ENCODE data around the gene TBC1D9.

TBC1D9 gene

DNA sequence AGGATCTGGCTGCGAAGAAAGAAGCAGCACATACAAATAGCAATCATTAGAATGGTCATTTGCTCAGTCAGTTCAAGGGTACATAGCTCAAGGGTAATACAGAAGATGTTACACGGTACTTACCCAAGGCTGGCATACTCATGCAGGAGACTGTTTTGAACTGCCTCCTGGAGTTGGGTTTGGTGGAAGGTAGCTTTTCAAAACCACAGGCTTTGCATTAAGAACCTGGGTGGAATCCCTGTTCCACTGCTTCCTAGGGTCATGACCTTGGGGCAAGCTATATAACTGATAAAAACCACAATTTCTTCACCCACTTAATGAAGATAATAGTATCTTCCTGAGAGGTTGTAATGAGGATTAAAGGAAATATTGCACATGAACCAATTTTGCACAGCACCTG is 36.5 kb downstream of the TBC1D9 start:
- DNase-seq = no peak

DNA sequence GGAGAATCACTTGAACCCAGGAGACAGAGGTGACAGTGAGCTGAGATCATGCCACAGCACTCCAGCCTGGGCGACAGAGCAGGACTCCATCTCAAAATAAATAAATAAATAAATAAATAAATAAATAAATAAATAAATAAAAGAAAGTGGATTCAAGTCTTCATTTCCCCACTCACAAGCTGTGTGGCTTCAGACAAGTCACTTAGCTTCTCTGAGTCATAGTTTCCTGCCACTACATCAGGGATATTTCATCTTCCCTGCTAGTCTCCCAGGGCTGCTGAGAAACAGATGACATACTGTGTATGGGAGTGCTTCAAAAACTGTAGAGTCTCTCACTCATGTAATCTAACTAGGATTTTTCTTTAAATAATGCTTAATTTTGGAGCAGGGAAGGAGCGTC is 37.2 kb downstream of the TBC1D9 start:
- peak; percentile 92 for DNase-seq

DNA sequence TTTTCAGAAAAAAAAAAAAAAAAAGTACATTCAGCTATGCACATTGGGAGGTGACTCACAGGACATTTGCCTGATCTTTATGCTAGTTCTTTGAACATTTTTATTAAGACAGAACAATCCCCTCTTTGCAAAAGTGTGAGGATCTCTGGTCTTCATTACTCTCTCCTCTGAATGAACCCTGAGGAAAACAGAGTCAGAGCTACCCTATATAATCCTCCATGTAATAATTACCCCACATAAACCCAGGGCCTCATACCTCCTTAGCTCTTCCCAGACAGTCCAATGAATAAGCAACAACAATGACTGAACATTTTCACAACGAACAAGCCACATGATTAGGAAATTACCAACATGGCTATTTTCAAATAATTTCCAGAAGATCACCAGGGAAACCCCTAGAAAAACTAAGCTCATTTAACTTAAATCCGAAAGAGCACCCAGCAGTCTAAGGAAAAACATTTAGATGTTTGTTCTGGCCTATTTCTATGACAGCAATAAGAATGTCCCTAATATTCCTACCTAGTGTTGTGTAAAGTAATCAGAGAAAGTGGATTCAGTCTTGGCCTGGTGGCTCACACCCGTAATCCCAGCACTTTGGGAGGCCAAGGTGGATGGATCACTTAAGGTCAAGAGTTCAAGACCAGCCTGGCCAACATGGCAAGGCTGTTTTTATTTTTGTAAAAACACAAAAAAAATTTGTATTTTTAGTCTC is 37.8 kb downstream of the TBC1D9 start:
- DNase-seq = peak; percentile 92

DNA sequence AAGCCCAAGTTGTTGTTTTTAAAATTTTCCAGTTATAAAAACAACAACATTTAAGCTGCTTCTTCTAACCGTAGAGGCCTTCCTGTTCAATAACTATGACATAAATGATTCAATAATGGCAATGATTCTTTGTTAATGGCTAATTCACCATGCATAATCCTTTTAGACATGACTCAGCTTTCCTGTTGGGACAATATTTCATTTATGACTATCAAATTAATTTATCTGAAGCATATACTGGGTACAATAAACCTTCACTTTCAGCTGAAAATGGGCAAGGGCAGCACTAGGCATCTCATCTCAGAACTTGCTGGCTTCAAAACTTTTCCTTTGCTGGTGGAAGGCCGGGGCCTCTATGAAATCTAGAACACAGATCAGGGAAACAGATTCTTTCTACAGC is 38.9 kb downstream of the TBC1D9 start:
- no peak for DNase-seq

DNA sequence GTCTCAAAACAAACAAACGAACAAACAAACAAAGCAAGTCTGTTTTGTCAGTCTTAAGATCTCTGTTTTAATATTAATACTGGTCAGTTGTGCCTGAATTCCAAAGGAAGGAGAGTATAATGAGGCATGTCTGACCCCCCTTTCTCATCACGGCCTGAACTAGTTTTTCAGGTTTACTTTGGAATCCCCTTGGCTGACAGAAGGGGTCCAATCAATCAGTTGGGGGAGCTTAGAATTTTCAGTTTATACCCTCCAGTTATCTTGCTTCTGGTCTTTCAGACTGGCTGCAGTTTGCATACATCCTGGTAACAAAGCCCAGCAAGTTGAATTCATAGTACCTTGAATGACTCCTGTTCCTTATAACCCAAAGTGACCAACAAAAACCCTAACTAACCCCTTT is 41.1 kb downstream of the TBC1D9 start:
- no peak for DNase-seq

DNA sequence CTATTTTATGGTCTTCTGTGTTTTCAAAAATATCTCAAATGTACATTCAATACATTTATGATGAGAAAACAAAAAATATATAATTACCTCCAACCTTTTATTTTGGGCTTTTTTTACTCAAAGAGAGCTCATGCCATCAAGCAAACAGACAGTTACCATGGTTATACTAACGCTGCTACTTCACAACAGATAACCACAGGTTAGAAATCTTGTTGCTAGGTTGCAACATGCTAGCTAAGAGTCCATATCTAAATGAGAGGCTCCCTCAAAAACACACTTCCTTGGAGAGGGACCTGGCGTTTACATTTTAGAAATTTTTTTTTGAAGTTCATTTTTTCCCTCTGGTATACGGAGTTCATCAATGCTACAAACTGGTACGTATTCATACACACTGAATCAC is 44.3 kb downstream of the TBC1D9 start:
- no peak for DNase-seq

DNA sequence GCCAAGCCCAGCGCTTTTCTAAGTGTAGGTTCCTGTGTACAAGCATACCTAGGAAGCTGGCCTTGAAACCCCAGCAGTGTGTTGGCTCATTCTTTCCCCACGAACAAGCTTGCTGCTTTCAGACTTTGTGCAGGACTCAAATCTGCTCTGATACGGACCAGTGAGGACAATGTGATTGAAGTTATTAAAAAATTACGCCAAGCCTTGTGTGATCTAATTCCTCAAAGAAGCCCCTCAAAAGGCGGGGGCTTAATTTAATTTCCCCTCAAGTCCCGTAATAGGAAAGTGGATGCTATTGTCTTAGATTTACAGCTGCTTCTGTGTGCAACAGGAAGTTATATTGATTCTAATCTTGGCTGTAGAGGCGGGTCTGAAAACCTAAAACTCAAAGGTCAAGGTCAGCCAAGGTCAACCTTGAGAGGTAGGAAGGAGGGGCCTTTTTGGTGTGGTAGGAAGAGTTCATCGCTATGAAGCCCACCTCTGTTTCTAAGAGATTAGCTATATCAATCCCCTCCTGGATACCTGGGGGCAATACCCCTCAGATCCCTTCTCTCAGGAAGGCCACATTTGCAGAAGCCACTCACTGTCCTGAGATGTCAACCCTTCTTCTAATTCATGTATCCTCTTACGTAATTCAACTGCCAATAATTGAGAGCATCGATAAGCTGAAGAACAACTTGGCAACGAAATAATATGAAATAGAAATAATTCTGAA is 45.1 kb downstream of the TBC1D9 start:
- DNase-seq = no peak

DNA sequence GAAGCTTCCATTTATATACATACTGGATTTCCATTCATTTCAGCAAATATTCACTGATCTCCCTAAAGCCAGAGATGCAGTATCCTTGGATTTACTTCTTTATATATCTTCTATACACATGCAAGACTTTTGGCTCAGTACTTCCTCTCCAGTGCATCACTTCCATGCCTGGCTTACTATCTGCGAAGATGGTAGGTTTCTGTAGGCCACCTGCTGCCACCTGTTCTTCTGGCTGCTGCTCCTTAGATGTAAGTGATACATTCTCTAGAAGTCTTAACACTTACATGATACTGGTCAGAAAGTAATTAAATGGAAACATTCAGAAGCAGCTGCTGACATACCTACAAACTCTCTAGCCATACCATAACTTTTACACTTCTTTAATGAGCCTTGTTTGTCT is 48.9 kb downstream of the TBC1D9 start:
- DNase-seq = no peak

DNA sequence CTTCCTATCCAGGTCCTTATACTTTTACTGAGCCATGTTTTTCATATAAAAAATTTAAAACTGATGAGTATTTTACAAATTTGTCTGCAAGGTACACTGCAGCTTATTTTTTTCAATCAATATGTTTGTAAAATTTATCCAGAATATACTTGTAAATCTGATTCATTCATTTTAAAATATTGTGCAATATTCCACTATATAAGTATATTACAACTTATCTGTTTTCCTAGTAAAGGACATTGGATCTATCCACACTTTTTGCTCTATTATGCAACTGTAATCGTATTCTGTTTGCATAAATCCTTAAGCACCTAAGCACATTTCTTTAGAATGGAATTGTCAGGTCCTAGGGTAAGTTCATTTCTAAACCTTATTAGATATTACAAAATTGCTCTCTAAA is 49.5 kb downstream of the TBC1D9 start:
- DNase-seq = no peak

DNA sequence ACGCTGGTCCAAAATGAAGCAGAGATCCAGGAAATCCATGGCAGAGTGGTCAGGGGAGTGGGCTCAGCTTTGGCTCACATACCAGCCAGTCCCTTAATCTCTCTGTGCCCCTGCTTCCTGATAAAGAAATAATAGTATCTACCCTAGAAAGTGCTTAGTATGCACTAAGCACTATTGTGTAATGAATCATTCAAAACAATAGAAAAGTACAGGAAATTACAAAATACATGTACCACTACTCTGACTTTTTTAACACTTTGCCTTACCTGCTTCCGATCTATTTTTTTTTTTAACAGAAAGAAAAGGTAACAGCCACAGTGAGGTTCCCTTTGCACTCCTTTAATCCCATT is 49.9 kb downstream of the TBC1D9 start:
- DNase-seq = no peak

DNA sequence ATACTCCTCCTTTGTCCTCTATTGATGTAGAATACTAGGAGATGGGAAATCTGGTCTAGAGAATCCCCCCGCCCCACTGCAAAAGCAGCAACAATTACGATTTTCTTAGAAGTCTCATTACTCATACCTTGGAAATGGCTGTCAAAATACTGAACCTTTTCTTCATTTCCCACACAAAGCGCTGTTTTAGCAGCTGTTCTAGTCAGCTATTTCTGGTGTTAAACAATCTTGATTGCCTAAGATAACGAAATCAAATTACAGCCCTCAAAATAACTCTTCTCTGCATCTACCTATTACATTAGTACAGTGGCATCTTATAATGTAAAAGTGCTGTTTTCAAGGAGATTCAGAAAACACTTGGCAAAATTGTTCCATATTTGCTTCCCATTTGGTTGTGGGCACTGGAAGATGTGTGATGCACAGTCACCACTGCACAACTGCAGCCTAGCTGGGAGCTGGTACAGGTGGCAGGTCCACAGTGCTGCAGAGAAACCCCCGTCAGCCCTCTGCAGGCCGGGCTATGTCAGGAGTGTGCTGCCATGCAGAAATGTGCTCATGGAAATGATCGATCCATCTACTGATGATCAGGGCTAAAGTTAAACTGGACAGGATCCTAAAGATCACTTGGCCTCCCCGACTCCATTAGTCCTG is 50.4 kb downstream of the TBC1D9 start:
- no peak for DNase-seq

DNA sequence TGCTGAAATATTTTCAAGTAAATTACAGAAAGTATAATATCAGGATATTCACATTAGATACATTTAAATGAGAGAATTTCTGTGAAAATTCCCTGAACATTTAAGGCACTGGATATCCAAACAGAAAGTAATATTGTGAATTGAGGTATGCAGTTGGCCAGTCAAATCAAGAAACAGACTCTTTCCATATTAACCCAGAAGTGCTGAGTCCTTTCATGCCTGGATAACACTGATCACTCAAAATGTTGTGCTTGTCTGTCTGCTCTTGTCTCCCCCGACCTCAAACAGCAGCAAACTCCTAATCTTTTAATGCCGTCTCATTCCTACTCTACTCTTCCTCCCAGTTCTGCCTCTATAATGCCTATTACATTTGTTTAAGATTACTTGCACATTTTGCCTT is 51.2 kb downstream of the TBC1D9 start:
- no peak for DNase-seq

DNA sequence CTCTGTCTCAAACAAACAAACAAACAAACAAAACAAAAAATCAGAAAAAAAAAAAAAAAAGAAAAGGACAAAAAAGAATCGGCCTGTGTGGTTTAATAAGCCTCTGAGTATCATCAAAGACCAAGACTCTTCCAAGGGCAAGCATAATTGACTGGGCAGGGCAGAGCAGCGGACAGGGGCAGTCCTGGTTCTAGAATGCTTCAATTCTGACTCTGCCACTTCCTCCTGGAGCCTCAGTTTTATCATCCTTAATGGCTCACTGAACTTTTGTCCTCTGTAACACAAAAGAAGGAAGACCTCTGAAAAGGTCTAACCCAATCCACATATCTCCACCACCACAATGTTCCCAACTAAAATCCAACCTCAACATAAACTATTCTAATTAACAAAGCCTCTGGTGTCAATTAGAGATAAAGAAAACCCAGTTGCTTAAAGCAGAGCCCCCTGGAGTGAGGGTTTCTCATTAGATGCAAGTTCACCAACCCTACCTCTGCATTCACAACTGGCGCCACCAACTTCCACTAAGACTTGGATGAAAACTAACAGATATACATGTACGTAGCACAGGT is 51.7 kb downstream of the TBC1D9 start:
- DNase-seq = no peak

DNA sequence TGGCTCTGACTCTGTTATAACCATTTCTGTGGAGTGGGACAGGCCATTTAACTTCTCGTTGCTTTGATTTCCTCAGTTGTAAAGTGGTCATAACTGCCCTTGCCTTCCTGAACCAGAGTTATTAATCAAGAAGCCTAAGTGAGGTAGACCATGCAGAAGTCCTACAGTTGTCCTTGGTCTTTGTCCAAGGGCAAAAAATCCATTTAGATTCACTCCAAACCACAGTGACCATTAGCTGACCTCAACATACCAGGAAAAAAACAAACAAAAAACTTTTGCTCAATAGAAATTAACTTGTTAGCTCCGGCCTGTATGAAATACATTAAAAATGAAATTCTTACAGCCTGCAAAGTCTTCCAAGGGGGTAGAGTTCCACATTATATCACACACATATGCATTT is 52.7 kb downstream of the TBC1D9 start:
- no peak for DNase-seq

DNA sequence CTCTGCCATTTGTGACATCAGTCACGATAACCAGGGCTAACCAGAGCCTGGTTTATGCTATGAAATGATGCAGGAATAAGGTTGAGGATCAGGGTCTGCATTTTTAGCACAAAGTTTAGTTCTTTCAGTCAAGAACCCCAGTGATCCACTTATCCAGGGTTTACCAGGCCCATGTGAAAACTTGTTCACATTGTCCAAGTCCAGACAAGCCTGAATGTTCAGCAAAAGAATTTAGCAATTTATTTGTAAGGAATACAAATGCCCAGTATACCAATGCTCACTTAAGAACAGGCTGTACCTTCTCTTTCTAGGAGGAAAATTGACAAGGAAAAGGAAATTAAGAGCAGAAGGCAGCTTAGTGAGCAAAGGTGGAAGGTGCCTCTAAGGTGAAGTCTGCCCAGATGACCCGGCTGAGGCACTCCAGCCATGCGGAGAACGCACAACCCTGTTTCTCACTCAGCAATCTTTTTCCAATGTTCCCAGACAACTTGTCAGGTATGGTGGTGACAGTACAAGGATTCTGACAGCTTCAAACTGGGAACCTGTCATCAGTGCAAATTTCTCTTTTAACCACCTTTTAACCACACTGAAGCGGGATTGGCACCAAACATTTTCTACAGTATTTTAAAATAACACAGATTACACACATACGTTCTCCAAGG is 54.0 kb downstream of the TBC1D9 start:
- no peak for DNase-seq

DNA sequence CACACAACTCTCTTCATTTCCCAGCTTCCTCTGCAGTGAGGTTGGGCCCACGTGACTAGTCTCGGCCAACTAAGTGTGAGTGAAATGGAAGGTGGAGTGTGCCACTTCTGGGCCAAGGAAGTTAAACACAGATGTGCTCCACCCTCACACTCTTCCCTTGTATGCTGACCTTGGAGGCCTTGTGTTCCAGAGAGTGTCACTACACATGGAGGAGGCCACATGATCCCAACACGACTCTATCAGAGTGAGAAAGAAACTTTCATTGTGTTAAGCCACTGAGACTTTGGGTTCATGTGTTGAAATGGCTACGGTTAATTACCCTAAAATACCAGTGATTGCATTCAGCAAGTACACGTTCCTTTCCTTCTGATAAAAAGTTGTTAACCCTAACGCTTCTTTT is 55.1 kb downstream of the TBC1D9 start:
- DNase-seq = no peak

DNA sequence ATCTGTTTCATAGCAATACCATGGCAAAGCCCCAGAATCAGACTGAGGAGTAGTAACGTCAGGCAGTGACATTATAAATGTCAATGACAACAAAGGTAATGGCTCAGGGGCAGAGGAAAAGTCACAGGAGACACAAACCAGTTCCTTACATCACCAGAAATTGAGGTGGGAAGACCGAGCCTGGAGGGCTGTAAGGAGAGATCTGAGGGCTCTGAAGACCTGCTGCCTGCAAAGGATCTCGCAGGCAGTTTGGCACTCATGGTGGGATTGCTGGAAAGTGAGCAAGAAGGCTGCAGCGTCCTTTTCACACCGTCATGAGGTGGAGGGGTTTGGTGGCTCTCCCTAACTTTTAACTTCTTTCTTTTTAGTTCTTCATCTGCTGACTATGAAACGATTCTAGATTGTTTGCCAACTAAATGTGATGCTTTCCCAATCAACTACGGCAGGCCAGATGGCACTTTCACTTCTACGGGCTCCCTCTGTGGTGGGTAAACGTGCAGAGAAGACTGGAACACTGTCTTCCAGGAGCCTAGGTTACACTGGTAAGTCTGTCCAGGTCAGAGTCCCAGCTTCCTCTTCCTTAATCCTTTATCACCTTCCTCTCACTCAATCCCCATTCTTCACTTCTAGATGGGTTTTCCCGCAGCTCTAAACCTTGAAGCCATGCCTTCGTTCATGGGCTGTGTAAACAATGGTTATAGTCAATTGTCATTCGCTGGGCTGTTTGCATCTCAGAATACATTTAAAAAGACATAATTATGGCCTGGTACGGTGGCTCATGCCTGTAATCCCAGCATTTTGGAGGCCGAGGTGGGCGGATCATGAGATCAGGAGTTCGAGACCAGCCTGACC is 58.2 kb downstream of the TBC1D9 start:
- DNase-seq = peak; percentile 41

DNA sequence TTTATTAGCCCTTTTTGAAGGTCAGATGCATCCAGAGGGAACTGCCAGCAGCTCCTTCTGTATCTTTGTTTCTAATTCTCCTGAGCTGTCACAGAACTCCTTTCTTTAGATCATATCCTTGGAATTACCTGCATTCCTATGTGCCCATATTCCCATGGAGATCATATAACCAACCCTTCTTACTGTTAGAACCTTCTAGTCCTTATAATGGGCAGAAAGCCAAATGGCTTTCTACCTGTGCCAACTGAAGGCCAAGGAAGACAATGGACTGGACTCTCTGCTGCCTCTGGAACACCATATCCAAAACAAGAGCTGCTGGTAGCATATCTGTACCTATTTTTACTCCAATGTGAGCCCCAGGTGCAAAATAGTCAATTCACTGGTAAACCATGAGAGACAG is 60.7 kb downstream of the TBC1D9 start:
- no peak for DNase-seq

DNA sequence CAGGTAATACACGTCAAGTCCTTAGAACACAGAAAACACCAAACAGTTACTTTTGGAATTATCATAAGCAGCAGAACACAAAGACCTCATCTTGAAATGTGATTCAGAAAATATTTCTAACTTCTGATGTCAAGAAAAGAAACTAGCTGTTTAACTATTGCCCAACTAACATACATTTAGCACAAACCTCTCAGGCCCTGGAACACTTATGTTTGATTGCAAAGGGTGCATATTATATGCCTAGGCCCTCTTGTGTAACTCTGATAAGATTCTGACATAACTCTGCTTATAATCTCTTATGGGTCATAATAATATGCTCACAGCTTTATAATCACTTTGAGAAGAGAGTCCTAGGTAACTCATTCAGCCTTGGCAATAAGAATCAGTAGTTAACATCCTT is 62.6 kb downstream of the TBC1D9 start:
- no peak for DNase-seq

DNA sequence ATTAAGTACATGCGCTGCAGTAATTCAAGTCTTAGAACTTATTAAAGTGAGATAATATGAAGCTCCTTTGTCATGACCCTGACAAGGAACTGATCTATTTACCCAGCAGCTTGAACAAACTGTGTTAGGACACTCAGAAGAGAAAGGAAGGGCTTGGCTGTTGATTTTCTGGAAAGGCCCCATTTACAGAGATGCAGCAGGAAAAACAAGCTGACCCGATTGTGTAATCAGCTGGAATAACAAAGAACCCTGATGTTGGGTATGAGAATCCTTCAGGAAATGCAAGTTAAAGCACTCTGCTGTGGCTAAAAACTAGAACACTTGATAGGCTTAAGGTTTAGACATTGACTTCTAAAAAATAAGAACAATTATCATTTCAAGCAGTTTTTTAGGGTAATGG is 64.8 kb downstream of the TBC1D9 start:
- DNase-seq = no peak

DNA sequence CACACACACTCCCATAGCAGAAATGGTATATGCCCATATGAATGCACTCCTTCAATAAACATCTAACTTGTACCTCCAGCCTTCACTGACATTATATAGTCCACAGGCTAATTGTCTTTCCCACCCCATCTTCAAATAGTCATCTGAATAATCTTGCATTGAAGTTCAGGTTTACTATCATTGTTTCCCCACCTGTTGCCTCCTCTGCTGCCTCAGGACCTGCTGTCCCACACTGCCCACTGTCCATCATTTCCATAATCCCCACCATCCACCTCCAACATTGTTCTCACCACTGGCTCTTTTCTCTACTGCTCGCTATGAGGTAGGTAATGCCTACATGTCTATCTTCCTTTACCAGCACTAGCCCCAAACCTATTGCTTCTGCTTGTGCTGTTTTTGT is 66.1 kb downstream of the TBC1D9 start:
- no peak for DNase-seq

DNA sequence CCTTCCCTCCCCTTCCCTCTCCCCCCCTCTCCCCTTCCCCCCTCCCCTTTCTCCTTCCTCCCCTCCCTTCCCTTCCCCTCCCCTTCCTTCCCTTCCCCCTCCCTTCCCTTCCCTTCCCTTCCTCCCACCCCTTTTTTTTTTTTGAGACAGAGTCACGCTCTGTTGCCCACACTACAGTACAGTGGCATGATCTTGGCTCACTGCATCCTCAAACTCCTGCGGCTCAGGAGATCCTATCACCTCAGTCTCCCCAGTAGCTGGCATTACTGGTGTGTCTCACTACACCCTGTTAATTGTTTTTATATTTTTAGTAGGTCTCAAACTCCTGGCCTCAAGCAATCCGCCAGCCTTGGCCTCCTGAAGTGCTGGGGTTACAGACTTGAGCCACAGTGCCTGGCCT is 66.6 kb downstream of the TBC1D9 start:
- DNase-seq = no peak
